HUES6 (cell line): ENCODE data around the gene PKNOX2.

Source experiments
- H3K27ac ChIP-seq: 2 replicates; pipeline ENCODE4 v1.7.0; 2013; ENCODE audit warnings: low read depth, mild to moderate bottlenecking, low read length, inconsistent platforms
- H3K27me3 ChIP-seq: 2 replicates; pipeline ENCODE4 v1.6.1; 2013; ENCODE audit warnings: low read length; ENCODE audit not compliant: control insufficient read depth, insufficient read depth
- H3K36me3 ChIP-seq: 2 replicates; pipeline ENCODE4 v1.6.1; 2013; ENCODE audit warnings: low read length; ENCODE audit not compliant: control insufficient read depth, insufficient read depth
- H3K4me1 ChIP-seq: 2 replicates; pipeline ENCODE4 v1.6.1; 2013; ENCODE audit warnings: low read length; ENCODE audit not compliant: control insufficient read depth, insufficient read depth
- H3K4me3 ChIP-seq: 2 replicates; pipeline ENCODE4 v1.5.1; 2013; ENCODE audit warnings: low read depth, low read length
- H3K9ac ChIP-seq: one replicate; pipeline ENCODE4 v1.6.1; 2013; ENCODE audit warnings: mild to moderate bottlenecking, low read length
- H3K9me3 ChIP-seq: 2 replicates; pipeline ENCODE4 v1.6.1; 2013; ENCODE audit warnings: low read depth, low read length; ENCODE audit not compliant: control insufficient read depth, insufficient read depth

The PKNOX2 gene

GRCh38 chr11:125164422-125165110 lies at the start of gene PKNOX2:
Gene PKNOX2 (plus strand): TSS chr11:125164751. CDS start chr11:125351306, 186,555 bp downstream.
- no peaks in the 10 kb centered on the region for H3K9me3 ChIP-seq
- peaks cover 45% of the 10 kb centered on the region for H3K27me3 ChIP-seq
- no peaks in the 10 kb centered on the region for H3K36me3 ChIP-seq
- H3K27ac ChIP-seq: peak within 1 kb of the TSS; percentile 41; the same call in 1 of the 2 replicates
- H3K4me1 ChIP-seq: peaks cover 46% of the 10 kb centered on the region
- peak within 1 kb of the TSS; percentile 73 for H3K4me3 ChIP-seq
- H3K9ac ChIP-seq: peak within 1 kb of the TSS; percentile 80

- Histone ChIP-seq H3K27me3 (peaks cover 19% of the 10 kb centered on the region), H3K36me3 (no peaks in the 10 kb centered on the region), H3K9me3 (no peaks in the 10 kb centered on the region), H3K27ac (no peak overlapping the region), H3K4me3 (no peak overlapping the region), H3K4me1 (no peaks in the 10 kb centered on the region), H3K9ac (no peak overlapping the region)
These were observed 47.1 kb upstream of the PKNOX2 start for GRCh38 chr11:125117429-125117828.

- Histone ChIP-seq H3K27ac (no peak overlapping the region), H3K27me3 (peaks cover 35% of the 10 kb centered on the region), H3K4me3 (peak overlapping the region; percentile 38), H3K9ac (no peak overlapping the region), H3K36me3 (no peaks in the 10 kb centered on the region), H3K9me3 (0 out of 2 replicates have a peak, but pooled peaks cover 2% of the 10 kb centered on the region), H3K4me1 (peaks cover 2% of the 10 kb centered on the region; the same call in 1 of the 2 replicates)
These were observed 41.2 kb upstream of the PKNOX2 start for GRCh38 chr11:125123194-125123946.

GRCh38 chr11:125123947-125124617 lies 40.5 kb upstream of the PKNOX2 start:
- no peak overlapping the region for H3K27ac ChIP-seq
- peaks cover 43% of the 10 kb centered on the region for H3K27me3 ChIP-seq
- H3K4me3 ChIP-seq: peak overlapping the region; percentile 38
- H3K4me1 ChIP-seq: peaks cover 2% of the 10 kb centered on the region; the same call in 1 of the 2 replicates
- no peaks in the 10 kb centered on the region for H3K36me3 ChIP-seq
- H3K9ac ChIP-seq: no peak overlapping the region
- H3K9me3 ChIP-seq: 0 out of 2 replicates have a peak, but pooled peaks cover 2% of the 10 kb centered on the region

GRCh38 chr11:125124618-125124992 lies 39.9 kb upstream of the PKNOX2 start:
- Histone ChIP-seq H3K4me3 (no peak overlapping the region), H3K27me3 (peaks cover 48% of the 10 kb centered on the region), H3K9ac (no peak overlapping the region), H3K36me3 (no peaks in the 10 kb centered on the region), H3K4me1 (peaks cover 2% of the 10 kb centered on the region; the same call in 1 of the 2 replicates), H3K9me3 (0 out of 2 replicates have a peak, but pooled peaks cover 2% of the 10 kb centered on the region), H3K27ac (no peak overlapping the region)

- Histone ChIP-seq H3K27me3 (peaks cover 37% of the 10 kb centered on the region), H3K36me3 (no peaks in the 10 kb centered on the region), H3K4me3 (no peak overlapping the region), H3K27ac (no peak overlapping the region), H3K9ac (no peak overlapping the region), H3K9me3 (0 out of 2 replicates have a peak, but pooled peaks cover 2% of the 10 kb centered on the region), H3K4me1 (peaks cover 2% of the 10 kb centered on the region; the same call in 1 of the 2 replicates)
These were observed 36.1 kb upstream of the PKNOX2 start for GRCh38 chr11:125128450-125128849.

GRCh38 chr11:125129316-125129993 lies 35.1 kb upstream of the PKNOX2 start:
- Histone ChIP-seq H3K27ac (no peak overlapping the region), H3K9me3 (no peaks in the 10 kb centered on the region)

GRCh38 chr11:125132071-125132470 lies 32.5 kb upstream of the PKNOX2 start:
- no peaks in the 10 kb centered on the region for H3K9me3 ChIP-seq
- no peaks in the 10 kb centered on the region for H3K36me3 ChIP-seq
- no peak overlapping the region for H3K9ac ChIP-seq
- H3K4me3 ChIP-seq: no peak overlapping the region
- H3K27me3 ChIP-seq: peaks cover 38% of the 10 kb centered on the region
- H3K4me1 ChIP-seq: no peaks in the 10 kb centered on the region
- H3K27ac ChIP-seq: no peak overlapping the region

More at GRCh38 chr11:125129316-125129993, 35.1 kb upstream of the PKNOX2 start:
- H3K4me1 ChIP-seq: no peaks in the 10 kb centered on the region
- peaks cover 45% of the 10 kb centered on the region for H3K27me3 ChIP-seq
- H3K36me3 ChIP-seq: no peaks in the 10 kb centered on the region
- H3K4me3 ChIP-seq: no peak overlapping the region
- no peak overlapping the region for H3K9ac ChIP-seq

GRCh38 chr11:125132596-125132995 lies 32.0 kb upstream of the PKNOX2 start:
- H3K36me3 ChIP-seq: no peaks in the 10 kb centered on the region
- peaks cover 3% of the 10 kb centered on the region; the same call in 1 of the 2 replicates for H3K4me1 ChIP-seq
- H3K4me3 ChIP-seq: no peak overlapping the region
- no peaks in the 10 kb centered on the region for H3K9me3 ChIP-seq
- no peak overlapping the region for H3K27ac ChIP-seq
- peaks cover 34% of the 10 kb centered on the region for H3K27me3 ChIP-seq
- H3K9ac ChIP-seq: no peak overlapping the region

GRCh38 chr11:125136001-125136400 lies 28.6 kb upstream of the PKNOX2 start:
- H3K9ac ChIP-seq: no peak overlapping the region

More at GRCh38 chr11:125136001-125136400, 28.6 kb upstream of the PKNOX2 start:
- Histone ChIP-seq H3K27ac (no peak overlapping the region), H3K4me3 (no peak overlapping the region), H3K36me3 (no peaks in the 10 kb centered on the region), H3K27me3 (peaks cover 45% of the 10 kb centered on the region), H3K4me1 (peaks cover 23% of the 10 kb centered on the region), H3K9me3 (no peaks in the 10 kb centered on the region)
